C1 segment of cervical spinal cord (tissue), 14 donors: ENCODE data around the gene SPATA6L.

ENCODE experiments used
- DNase-seq, 14 donors: peaks; one replicate each; lab custom pipeline; 2025; lab: John Stamatoyannopoulos, UW

The SPATA6L gene

GRCh38 chr9:4550777-4551484, 115.3 kb downstream of the SPATA6L start:
- no peak for DNase-seq

- DNase-seq: no peak
Observed at GRCh38 chr9:4549751-4550295, 116.5 kb downstream of the SPATA6L start.

GRCh38 chr9:4548811-4549725, 117.2 kb downstream of the SPATA6L start:
- no peak for DNase-seq
